H9 (cell line): ENCODE measurements around the gene CISD2. TPM values are rescaled to one million over a fixed set of nuclear protein-coding genes. Genes with fewer than 3 reads are reported as not detected.

Source experiments
- DNase-seq: peaks from one replicate; pipeline ENCODE4 v3.0.0-alpha.2; 2017
- H2AFZ ChIP-seq: one replicate; pipeline ENCODE4 v1.6.1; 2013; ENCODE audit warnings: mild to moderate bottlenecking, low read length, control low read depth, moderate library complexity
- H2AK5ac ChIP-seq: 2 replicates; pipeline ENCODE4 v1.6.1; 2013; ENCODE audit warnings: low read length, control low read depth, mixed read lengths; ENCODE audit not compliant: insufficient read length
- H2BK120ac ChIP-seq: one replicate; pipeline ENCODE4 v1.6.1; 2013; ENCODE audit warnings: low read depth, mild to moderate bottlenecking, low read length, control low read depth, inconsistent platforms; ENCODE audit not compliant: poor library complexity, severe bottlenecking
- H2BK12ac ChIP-seq: 2 replicates; pipeline ENCODE4 v1.6.1; 2013; ENCODE audit warnings: low read length, control low read depth, mixed read lengths, low read depth; ENCODE audit not compliant: insufficient read length
- H2BK15ac ChIP-seq: 2 replicates; pipeline ENCODE4 v1.6.1; 2013; ENCODE audit warnings: low read depth, low read length, control low read depth
- H2BK20ac ChIP-seq: one replicate; pipeline ENCODE4 v1.6.1; 2013; ENCODE audit warnings: low read depth, mild to moderate bottlenecking, low read length, control low read depth, inconsistent platforms; ENCODE audit not compliant: poor library complexity, severe bottlenecking
- H2BK5ac ChIP-seq: 2 replicates; pipeline ENCODE4 v1.6.1; 2013; ENCODE audit warnings: low read length, control low read depth, mixed read lengths; ENCODE audit not compliant: insufficient read length
- H3K14ac ChIP-seq: 2 replicates; pipeline ENCODE4 v1.6.1; 2013; ENCODE audit warnings: low read length, control low read depth; ENCODE audit not compliant: insufficient read depth
- H3K18ac ChIP-seq: 2 replicates; pipeline ENCODE4 v1.6.1; 2013; ENCODE audit warnings: low read depth, mild to moderate bottlenecking, mixed read lengths, low read length, control low read depth; ENCODE audit not compliant: insufficient read length
- H3K23ac ChIP-seq: 2 replicates; pipeline ENCODE4 v1.6.1; 2013; ENCODE audit warnings: low read length, control low read depth, mixed read lengths, low read depth; ENCODE audit not compliant: insufficient read length
- H3K23me2 ChIP-seq: 2 replicates; pipeline ENCODE4 v1.6.1; 2013; ENCODE audit warnings: low read depth, mild to moderate bottlenecking, mixed read lengths, low read length, control low read depth; ENCODE audit not compliant: insufficient read length, poor library complexity, severe bottlenecking
- H3K27ac ChIP-seq: 2 replicates; pipeline ENCODE4 v1.5.1; 2013; ENCODE audit warnings: low read length, control low read depth, mixed read lengths, low read depth; ENCODE audit not compliant: insufficient read length
- H3K27me3 ChIP-seq: 2 replicates; pipeline ENCODE4 v1.6.1; 2013; ENCODE audit warnings: low read length, control low read depth, inconsistent platforms; ENCODE audit not compliant: insufficient read depth
- H3K4ac ChIP-seq: 2 replicates; pipeline ENCODE4 v1.6.1; 2013; ENCODE audit warnings: low read depth, mild to moderate bottlenecking, control low read depth, inconsistent platforms, low read length, moderate library complexity
- H3K4me1 ChIP-seq: 2 replicates; pipeline ENCODE4 v1.6.1; 2013; ENCODE audit warnings: low read length, control low read depth, inconsistent platforms; ENCODE audit not compliant: insufficient read depth
- H3K4me2 ChIP-seq: 2 replicates; pipeline ENCODE4 v1.6.1; 2013; ENCODE audit warnings: low read length, control low read depth, mixed read lengths; ENCODE audit not compliant: insufficient read length, insufficient read depth
- H3K56ac ChIP-seq: 2 replicates; pipeline ENCODE4 v1.6.1; 2013; ENCODE audit warnings: low read depth, mild to moderate bottlenecking, mixed read lengths, low read length, control low read depth; ENCODE audit not compliant: insufficient read length
- H3K79me1 ChIP-seq: 2 replicates; pipeline ENCODE4 v1.6.1; 2013; ENCODE audit warnings: low read depth, mild to moderate bottlenecking, moderate library complexity, low read length, control low read depth, inconsistent platforms; ENCODE audit not compliant: insufficient read depth, poor library complexity, severe bottlenecking
- H3K79me2 ChIP-seq: 2 replicates; pipeline ENCODE4 v1.6.1; 2013; ENCODE audit warnings: low read length, control low read depth, inconsistent platforms; ENCODE audit not compliant: insufficient read depth
- H3K9ac ChIP-seq: 2 replicates; pipeline ENCODE4 v1.6.1; 2013; ENCODE audit warnings: low read length, control low read depth, mixed read lengths; ENCODE audit not compliant: insufficient read length; ENCODE audit errors: extremely low read depth
- H3K9me3 ChIP-seq: one replicate; pipeline ENCODE4 v1.6.1; 2013; ENCODE audit warnings: low read depth, low read length, inconsistent platforms; ENCODE audit not compliant: control insufficient read depth
- H3T11ph ChIP-seq: one replicate; pipeline ENCODE4 v1.6.1; 2013; ENCODE audit warnings: mild to moderate bottlenecking, low read length, control low read depth, inconsistent platforms
- H4K20me1 ChIP-seq: one replicate; pipeline ENCODE4 v1.6.1; 2013; ENCODE audit not compliant: control insufficient read depth, insufficient read length, insufficient read depth
- H4K5ac ChIP-seq: 2 replicates; pipeline ENCODE4 v1.6.1; 2013; ENCODE audit warnings: low read depth, mild to moderate bottlenecking, mixed read lengths, low read length, control low read depth; ENCODE audit not compliant: insufficient read length
- H4K8ac ChIP-seq: replicated peaks from 2 replicates; pipeline ENCODE4 v1.6.1; 2013; ENCODE audit warnings: low read length, control low read depth, mixed read lengths, low read depth; ENCODE audit not compliant: insufficient read length
- H4K91ac ChIP-seq: 2 replicates; pipeline ENCODE4 v1.6.1; 2013; ENCODE audit warnings: low read depth, mild to moderate bottlenecking, moderate library complexity, mixed read lengths, low read length, control low read depth; ENCODE audit not compliant: insufficient read length
- H3K27ac Mint-ChIP-seq, 3 experiments: 2 replicates in 2 of 3; 3 replicates in 1 of 3; pipeline ENCODE4 v1.8.0; 2020 to 2021; ENCODE audit warnings: mixed read lengths in 3 of 3, mild to moderate bottlenecking in 1 of 3, moderate library complexity in 1 of 3
- H3K27me3 Mint-ChIP-seq: 2 replicates; pipeline ENCODE4 v1.8.0; 2021; ENCODE audit warnings: low read depth, mild to moderate bottlenecking, moderate library complexity, mixed read lengths
- H3K36me3 Mint-ChIP-seq, 3 experiments: 2 replicates in 2 of 3; 3 replicates in 1 of 3; pipeline ENCODE4 v1.8.0; 2020 to 2021; ENCODE audit warnings: low read depth in 3 of 3, mixed read lengths in 3 of 3; ENCODE audit not compliant: insufficient read depth in 1 of 3
- H3K4me1 Mint-ChIP-seq, 2 experiments: 2 replicates each; pipeline ENCODE4 v1.8.0; 2020; ENCODE audit warnings: mixed read lengths in 2 of 2
- H3K4me3 Mint-ChIP-seq, 2 experiments: 2 replicates in 1 of 2; 3 replicates in 1 of 2; pipeline ENCODE4 v1.8.0; 2020 to 2021; ENCODE audit warnings: mild to moderate bottlenecking in 2 of 2, mixed read lengths in 2 of 2, moderate library complexity in 1 of 2
- H3K9me3 Mint-ChIP-seq, 2 experiments: 2 replicates in 1 of 2; 3 replicates in 1 of 2; pipeline ENCODE4 v1.8.0; 2020; ENCODE audit warnings: mild to moderate bottlenecking in 2 of 2, mixed read lengths in 2 of 2, moderate library complexity in 1 of 2
- WGBS: extraction: QIAGEN DNeasy Blood & Tissue Kit; methylation state at CpG from one replicate; pipeline ENCODE4 v1.1.7; 2013; ENCODE audit warnings: missing lambda C conversion rate, low lambda C conversion rate, mixed read lengths; ENCODE audit not compliant: insufficient read length; ENCODE audit errors: extremely low coverage; 5-methylcytosine and 5-hydroxymethylcytosine counted together
- total RNA-seq: library from RNA; stranded (reverse); gene quantifications from 2 replicates; pipeline ENCODE4 v1.2.1, GENCODE V29; 2021
- TF ChIP-seq, protein P1 (sequence below): fragments of 200-600 bp; sonication (generic); conservative IDR thresholded peaks from 3 replicates; pipeline ENCODE4 v1.8.0; 2021; ENCODE audit warnings: antibody characterized with exemption, mild to moderate bottlenecking

CISD2 gene
- total RNA-seq, 1 experiment from 2014 or later, result 45.6 TPM

DNA sequence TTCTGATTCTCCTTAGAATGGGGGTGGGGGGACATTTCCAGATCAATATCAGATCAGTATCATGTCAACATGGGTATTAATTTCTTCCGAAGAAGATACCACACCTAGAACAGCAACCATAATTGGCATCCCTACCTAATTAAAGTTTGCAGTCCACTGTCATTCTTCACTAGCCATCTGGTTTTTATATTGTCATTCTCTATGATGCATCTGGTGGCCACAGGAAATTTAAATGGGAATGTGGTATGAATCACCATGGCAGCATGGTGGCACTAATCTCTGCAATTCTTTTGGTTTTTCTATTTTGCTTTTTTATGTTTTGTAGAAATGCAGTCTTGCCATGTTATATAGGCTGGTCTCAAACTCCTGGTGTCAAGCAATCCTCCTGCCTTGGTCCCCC, 24.9 kb upstream of the CISD2 start:
- Histone ChIP-seq H3K4ac (no peak overlapping the region), H3K9me3 (no peaks in the 10 kb centered on the region), H4K8ac (no peak overlapping the region), H4K91ac (no peak overlapping the region), H3K4me2 (no peak overlapping the region), H2BK120ac (no peak overlapping the region), H2BK20ac (no peak overlapping the region), H3K79me1 (no peaks in the 10 kb centered on the region), H2AFZ (no peak overlapping the region), H4K20me1 (no peaks in the 10 kb centered on the region), H3K23me2 (no peaks in the 10 kb centered on the region), H2AK5ac (no peak overlapping the region), H2BK12ac (no peak overlapping the region), H3K27me3 (no peaks in the 10 kb centered on the region), H3K27ac (no peak overlapping the region), H2BK5ac (no peak overlapping the region), H3K56ac (no peak overlapping the region), H3K14ac (no peak overlapping the region), H4K5ac (no peak overlapping the region), H2BK15ac (no peak overlapping the region), H3T11ph (no peak overlapping the region), H3K18ac (no peak overlapping the region), H3K4me1 (no peaks in the 10 kb centered on the region), H3K9ac (no peak overlapping the region), H3K23ac (no peak overlapping the region), H3K79me2 (no peaks in the 10 kb centered on the region)
- no peaks in the 10 kb centered on the region for H3K27me3 Mint-ChIP-seq
- TF ChIP-seq, protein P1, sequence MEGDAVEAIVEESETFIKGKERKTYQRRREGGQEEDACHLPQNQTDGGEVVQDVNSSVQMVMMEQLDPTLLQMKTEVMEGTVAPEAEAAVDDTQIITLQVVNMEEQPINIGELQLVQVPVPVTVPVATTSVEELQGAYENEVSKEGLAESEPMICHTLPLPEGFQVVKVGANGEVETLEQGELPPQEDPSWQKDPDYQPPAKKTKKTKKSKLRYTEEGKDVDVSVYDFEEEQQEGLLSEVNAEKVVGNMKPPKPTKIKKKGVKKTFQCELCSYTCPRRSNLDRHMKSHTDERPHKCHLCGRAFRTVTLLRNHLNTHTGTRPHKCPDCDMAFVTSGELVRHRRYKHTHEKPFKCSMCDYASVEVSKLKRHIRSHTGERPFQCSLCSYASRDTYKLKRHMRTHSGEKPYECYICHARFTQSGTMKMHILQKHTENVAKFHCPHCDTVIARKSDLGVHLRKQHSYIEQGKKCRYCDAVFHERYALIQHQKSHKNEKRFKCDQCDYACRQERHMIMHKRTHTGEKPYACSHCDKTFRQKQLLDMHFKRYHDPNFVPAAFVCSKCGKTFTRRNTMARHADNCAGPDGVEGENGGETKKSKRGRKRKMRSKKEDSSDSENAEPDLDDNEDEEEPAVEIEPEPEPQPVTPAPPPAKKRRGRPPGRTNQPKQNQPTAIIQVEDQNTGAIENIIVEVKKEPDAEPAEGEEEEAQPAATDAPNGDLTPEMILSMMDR, result no peak
- no peak for DNase-seq
- no peak overlapping the region for H3K4me3 Mint-ChIP-seq
- peaks cover 4 to 6% (median 4%) of the 10 kb centered on the region in 3 experiments; a peak in 4 of 7 replicates for H3K36me3 Mint-ChIP-seq
- H3K27ac Mint-ChIP-seq, result no peak overlapping the region
- H3K4me1 Mint-ChIP-seq, result no peaks in the 10 kb centered on the region; a peak in 1 of 4 replicates
- H3K9me3 Mint-ChIP-seq, result no peaks in the 10 kb centered on the region; a peak in 1 of 5 replicates
- no CpG with 5 or more reads among the region's 1 CpG for WGBS
